NCI-H1048 (cell line): ENCODE results near the gene GABBR2.
A peak's percentile ranks its signal among the peaks of the same experiment; 100 is the strongest.
"Not testable (repeated sequence)": the region's sequence is repeated elsewhere in the genome, so short reads cannot be mapped to it uniquely, and the experiment has no call there.

Experiments
- DNase-seq: peaks from one replicate; lab custom pipeline; 2025; lab: John Stamatoyannopoulos, UW

GABBR2 gene

GRCh38 chr9:98515506-98516204 is 193.1 kb downstream of the GABBR2 start:
- no peak for DNase-seq

GRCh38 chr9:98514841-98515240 is 193.9 kb downstream of the GABBR2 start:
- DNase-seq, result no peak

- peak; percentile 6 for DNase-seq
Observed at GRCh38 chr9:98508217-98508919, 200.4 kb downstream of the GABBR2 start.

GRCh38 chr9:98506422-98507054 is 202.2 kb downstream of the GABBR2 start:
- DNase-seq, result no peak

- DNase-seq, result no peak
Observed at GRCh38 chr9:98504298-98505282, 204.1 kb downstream of the GABBR2 start.

- no peak for DNase-seq
Observed at GRCh38 chr9:98503867-98504266, 204.9 kb downstream of the GABBR2 start.

- DNase-seq, result no peak
Observed at GRCh38 chr9:98502976-98503325, 205.8 kb downstream of the GABBR2 start.

- no peak for DNase-seq
Observed at GRCh38 chr9:98502311-98502975, 206.3 kb downstream of the GABBR2 start.

GRCh38 chr9:98501819-98502218 is 206.9 kb downstream of the GABBR2 start:
- DNase-seq, result no peak

GRCh38 chr9:98501259-98501658 is 207.5 kb downstream of the GABBR2 start:
- not testable (repeated sequence) for DNase-seq

- no peak for DNase-seq
Observed at GRCh38 chr9:98500337-98500919, 208.3 kb downstream of the GABBR2 start.

GRCh38 chr9:98495530-98495929 is 213.2 kb downstream of the GABBR2 start:
- no peak for DNase-seq

- DNase-seq, result no peak
Observed at GRCh38 chr9:98494852-98495251, 213.9 kb downstream of the GABBR2 start.

- no peak for DNase-seq
Observed at GRCh38 chr9:98491828-98492227, 216.9 kb downstream of the GABBR2 start.

- DNase-seq, result no peak
Observed at GRCh38 chr9:98491231-98491651, 217.5 kb downstream of the GABBR2 start.

- DNase-seq, result no peak
Observed at GRCh38 chr9:98488571-98489312, 220.0 kb downstream of the GABBR2 start.

- no peak for DNase-seq
Observed at GRCh38 chr9:98485706-98486105, 223.0 kb downstream of the GABBR2 start.

- DNase-seq, result no peak
Observed at GRCh38 chr9:98484162-98484561, 224.6 kb downstream of the GABBR2 start.

- DNase-seq, result no peak
Observed at GRCh38 chr9:98482226-98482625, 226.5 kb downstream of the GABBR2 start.

GRCh38 chr9:98481676-98482075 is 227.1 kb downstream of the GABBR2 start:
- DNase-seq, result no peak
